Superior temporal gyrus (tissue), 1 donor: Measurements from ENCODE around the gene NRG4.
"Not testable (repeated sequence)": the region's sequence is repeated elsewhere in the genome, so short reads cannot be mapped to it uniquely, and the experiment has no call there.

ENCODE experiments used
- DNase-seq: peaks from one replicate; pipeline ENCODE4 v3.0.0-alpha.2; 2016; ENCODE audit errors: extremely low spot score

The NRG4 gene

GRCh38 chr15:76011627-76012551 is at the start of gene NRG4:
Gene NRG4, minus strand, starts transcription at chr15:76012424. Its CDS starts 1,194 bp downstream, at chr15:76011230.
- DNase-seq, result no peak

DNA sequence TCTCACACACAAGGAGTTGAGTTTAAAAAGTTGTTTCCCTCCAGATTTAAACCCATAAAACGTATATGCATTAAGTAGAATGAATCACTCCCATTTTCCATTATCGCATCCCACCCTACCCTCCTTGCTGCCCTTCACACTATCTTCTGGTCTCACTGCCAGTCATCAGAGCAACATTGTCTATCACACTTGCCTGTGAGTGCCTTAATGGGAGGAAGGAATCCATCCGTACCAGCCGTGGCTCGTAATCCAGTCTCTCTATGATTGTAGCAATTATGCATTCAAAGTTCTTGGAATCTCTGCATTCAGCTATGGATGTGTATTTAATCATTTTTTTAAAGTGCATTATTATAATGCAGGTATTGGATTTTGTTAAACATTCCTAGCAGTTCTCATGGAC is 49.5 kb upstream of the NRG4 start:
- DNase-seq, result no peak

DNA sequence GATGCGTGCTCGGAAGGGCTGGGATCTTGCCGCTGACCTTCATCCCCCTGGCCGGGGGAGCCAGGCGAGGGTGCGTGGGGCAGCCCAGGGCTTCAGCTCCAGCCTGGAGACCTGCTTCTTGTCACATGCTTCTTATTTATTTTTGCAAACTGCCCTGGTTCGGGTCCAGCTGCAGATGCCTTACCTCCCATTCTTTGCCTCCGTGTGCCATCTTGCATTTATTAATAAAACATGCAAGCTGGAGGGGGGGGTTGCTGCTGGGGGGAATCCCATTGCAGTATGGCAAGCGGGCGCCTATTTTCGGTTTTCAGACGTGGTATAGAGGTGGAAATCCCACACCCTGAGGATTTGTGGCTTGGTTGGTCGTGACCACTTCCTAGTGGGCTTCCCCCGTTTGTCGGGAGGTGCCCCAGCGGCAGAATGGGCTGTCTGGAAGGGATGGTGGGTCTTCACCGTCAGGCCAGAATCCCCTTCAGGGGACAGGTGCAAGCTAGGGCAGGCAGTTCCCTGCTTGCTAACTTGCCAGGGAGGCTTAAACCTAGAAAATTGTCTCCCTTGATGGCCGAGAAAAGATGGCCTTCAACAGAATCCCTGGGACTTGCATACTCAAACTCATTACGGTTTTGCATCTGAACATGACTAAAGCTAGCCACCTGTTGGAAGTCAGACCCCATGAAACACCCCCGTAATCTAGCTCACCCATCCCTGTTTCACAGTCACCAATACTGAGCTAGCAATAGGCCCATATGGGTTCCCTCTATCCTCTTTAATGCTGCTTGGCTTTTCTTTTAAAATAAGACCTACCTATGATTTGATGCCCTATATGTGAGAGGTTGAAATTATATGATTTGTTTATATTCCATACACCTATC is 48.1 kb upstream of the NRG4 start:
- DNase-seq, result peak; percentile 16

DNA sequence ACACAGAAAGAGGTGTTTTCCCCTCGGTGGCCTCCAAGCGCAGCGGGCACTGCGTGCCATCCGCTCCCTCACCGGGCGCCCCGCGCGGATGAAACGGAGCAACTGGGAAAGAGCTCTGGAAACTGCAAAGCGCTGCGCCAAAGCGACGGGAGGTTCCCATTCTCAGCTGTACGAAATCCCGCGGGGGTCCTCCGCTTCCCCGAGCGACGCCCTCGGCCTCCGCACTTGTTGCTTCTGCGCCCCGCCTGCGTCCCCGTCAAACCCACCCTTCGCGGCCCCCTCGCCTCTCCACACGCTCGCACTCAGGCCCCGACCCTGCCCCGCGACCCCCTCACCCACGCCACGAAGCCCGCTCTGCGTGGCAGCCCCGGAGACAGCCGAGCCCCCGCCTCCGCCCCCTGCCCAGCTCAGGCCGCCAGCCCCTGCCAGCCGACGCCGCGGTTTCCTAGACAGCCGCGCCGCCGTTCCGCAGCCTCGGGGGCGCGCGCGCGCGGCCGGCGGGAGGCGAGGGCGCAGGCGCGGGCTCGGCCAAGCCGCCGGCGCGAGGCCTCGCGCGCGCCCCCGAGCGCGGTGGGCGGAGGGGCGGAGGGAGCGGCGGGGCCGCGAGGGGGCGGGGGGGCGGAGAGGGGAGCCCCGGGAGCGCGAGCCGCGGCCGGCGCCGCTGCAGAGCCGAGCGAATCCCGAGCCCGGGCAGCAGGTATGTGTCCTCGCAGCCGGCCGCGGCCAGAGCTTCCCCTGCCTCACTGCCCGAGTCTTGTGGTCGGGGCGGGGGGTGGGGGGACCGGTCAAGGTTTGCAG is 47.3 kb upstream of the NRG4 start, which contains the start of gene TMEM266:
Gene TMEM266, plus strand, starts transcription at position 666 of the 798 bp plus-strand sequence. CDS start 74,279 bp downstream, outside the sequence.
- peak; percentile 30 for DNase-seq

DNA sequence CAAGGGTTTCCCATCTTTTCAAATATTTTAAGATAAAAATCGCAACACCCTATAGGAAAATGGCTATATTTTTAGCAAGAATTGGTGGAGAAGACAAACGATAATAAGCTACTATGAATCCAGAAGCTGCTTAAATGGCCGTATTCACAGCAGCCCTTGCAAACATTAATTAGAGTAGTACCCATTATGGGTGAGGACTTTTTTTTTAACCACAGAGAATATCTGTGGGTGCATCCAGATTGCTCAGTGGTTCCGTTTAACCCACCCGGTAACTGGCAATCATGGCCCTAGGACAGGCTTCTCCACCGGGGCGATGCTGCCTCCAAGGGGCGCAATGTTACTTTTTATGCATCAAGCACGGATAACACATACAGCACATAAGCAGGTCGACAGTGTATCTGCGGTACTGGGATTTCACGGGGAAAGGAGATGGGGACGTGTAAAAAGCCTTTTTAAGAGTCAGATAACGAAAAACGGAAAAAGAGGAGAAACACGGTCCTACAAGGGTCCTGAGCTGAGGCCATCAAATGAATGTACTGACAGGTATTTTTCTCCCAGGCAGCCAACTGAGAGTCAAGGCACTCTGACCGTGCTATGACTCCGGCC is 46.6 kb upstream of the NRG4 start:
- peak; percentile 68 for DNase-seq

- DNase-seq, result peak; percentile 83
Measured at GRCh38 chr15:76057332-76058000, 45.2 kb upstream of the NRG4 start.

GRCh38 chr15:76056931-76057330 is 44.7 kb upstream of the NRG4 start:
- DNase-seq, result peak; percentile 19

DNA sequence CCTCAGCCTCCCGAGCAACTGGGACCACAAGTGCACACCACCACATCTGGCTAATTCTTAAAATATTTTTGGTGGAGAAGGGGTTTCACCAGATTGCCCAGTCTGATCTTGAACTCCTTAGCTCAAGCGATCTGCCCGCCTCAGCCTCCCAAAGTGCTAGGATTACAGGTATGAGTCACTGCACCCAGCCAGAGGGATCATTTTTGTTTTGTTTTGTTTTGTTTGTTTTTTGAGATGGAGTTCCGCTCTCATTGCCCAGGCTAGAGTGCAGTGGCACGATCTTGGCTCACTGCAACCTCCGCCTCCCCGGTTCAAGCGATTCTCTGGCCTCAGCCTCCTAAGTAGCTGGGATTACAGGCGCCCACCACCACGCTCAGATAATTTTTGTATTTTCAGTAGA is 42.0 kb upstream of the NRG4 start:
- not testable (repeated sequence) for DNase-seq

DNA sequence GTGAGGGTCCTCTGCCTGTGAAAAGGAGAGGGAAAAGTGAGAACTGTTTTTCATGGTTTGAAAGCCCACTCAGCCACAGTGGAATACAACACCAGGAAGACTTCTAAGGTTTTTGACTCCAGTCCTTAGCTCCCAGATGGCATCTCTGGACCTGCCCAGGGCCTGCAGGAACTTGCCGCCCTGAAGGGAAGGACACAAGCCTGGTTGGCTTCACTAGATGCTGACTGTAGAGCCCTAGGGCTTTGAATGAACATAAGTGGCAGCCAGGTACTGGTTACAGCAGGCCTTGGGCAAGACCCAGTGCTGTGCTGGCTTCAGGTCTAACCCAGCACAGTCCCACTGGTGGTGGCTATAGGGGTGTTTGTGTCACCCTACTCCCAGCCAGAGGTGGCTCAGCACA is 26.3 kb upstream of the NRG4 start:
- no peak for DNase-seq

- DNase-seq, result no peak
Measured at GRCh38 chr15:76035593-76035992, 23.4 kb upstream of the NRG4 start.

GRCh38 chr15:76034111-76034510 is 21.9 kb upstream of the NRG4 start:
- no peak for DNase-seq

GRCh38 chr15:76033438-76033837 is 21.2 kb upstream of the NRG4 start:
- DNase-seq, result no peak

- no peak for DNase-seq
Measured at GRCh38 chr15:76032046-76032445, 19.8 kb upstream of the NRG4 start.

DNA sequence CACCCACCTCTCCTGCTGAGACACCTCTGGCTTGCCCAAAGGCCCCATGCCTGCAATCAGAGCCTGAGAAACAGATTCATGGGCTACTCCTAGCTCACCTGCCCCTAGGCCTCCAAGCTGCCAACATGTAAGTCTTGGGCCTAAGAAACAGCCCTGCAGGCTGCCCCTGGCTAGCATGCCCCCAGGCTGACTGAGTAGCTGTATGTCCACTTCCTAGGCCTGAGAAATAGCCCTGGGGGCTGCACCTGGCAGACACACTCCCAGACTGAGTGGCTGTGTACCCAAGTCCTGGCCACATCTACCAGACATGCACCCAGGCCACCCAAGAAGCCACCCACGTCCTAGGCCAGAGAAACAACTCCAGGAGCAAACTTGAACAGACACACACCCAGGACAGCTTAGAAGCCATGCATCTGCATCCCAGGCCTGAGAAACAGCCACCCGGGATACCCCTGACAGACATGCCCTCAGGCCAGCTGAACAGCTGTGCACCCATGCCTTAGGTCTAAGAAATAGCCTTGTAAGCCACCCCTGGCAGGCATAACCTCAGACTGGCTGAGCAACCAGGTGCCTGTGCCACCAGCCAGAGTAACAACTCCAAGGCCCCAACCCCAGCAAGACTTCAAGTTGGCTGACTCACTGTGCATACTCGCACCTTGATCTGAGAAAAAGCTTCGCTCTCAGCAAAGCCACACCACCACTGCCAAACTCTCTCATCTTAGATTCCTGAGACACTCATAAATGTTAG is 12.0 kb upstream of the NRG4 start:
- DNase-seq, result no peak

GRCh38 chr15:76013470-76013869 is 1.2 kb upstream of the NRG4 start:
- not testable (repeated sequence) for DNase-seq

DNA sequence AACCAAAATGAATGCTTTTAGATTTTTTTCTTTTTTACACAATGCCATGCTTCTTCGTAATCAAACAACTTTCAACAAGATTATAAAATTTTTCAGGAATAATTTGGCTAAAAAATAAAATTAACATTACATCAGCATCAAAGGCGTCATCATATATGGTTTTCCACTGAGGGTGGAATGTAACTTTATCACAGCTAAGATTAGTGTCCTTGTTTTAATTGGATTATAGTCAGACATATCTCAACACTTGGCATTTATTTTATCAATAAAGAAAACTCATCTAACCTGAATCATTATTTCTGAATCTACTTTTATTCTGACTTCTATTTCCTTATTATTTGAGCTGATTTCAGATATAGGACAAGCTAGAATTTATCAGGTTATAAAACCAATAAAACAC is 1.6 kb downstream of the NRG4 start:
- no peak for DNase-seq

DNA sequence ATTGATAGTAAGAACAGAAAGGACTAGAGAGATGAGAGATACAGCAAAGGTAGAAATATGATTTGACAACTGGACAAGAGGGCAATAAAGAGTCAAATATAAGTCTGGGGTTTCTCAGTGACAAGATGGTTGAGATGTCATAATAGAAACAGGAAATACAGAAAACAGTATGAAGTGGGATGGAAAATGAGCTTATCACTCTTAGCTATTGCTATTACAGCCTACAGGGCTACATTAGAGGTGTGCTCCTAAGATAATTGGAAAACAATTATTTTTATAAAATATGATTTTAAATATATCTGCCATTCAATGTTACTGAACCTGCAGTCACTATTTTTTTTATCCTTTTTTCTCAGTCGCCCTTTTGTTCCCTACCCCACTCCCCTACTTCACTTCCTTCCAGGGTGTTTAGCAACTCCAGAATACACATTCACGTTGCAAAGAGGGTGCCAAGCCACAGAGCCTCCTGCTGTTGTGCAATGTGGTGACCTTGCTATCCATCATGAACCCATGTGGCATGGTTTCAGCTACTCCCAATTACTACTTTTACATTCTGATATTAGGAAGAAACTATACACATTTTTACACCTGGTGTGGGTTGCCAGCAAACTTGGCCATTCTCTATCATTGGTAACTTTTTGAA is 6.0 kb downstream of the NRG4 start:
- no peak for DNase-seq

- no peak for DNase-seq
Measured at GRCh38 chr15:76003364-76003763, 8.9 kb downstream of the NRG4 start.

DNA sequence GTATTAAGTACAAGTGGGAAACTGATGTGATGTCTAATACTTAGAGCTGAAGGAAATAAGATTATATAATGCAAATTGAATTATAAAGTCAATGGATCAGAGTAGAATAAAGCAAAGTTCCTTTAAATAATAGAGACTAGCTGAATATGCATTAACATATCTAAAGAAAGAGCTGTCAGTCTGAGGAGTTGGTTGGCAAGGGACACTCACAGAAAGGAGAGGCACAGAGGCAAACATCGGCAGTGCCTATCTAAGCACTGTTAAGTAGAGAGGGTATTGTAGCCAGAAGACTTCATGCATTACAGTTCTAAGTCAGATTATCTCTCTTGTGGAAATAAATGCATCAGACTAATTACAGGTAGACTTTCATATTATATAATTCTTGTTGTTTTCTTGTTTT is 16.6 kb downstream of the NRG4 start:
- no peak for DNase-seq
